H1 (cell line): ENCODE results near the gene ELFN1.

Experiments used
- CEBPB ChIP-seq: IDR thresholded peaks from 2 replicates; pipeline ENCODE4 v1.6.1; 2012; ENCODE audit warnings: low read depth, low read length
- EGR1 ChIP-seq: IDR thresholded peaks from 2 replicates; pipeline ENCODE4 v1.6.1; 2011; ENCODE audit warnings: low read depth, low read length, borderline replicate concordance
- POLR2A ChIP-seq, 2 experiments: IDR thresholded peaks; 1 replicate in 1 of 2; 2 replicates in 1 of 2; pipeline ENCODE4 v1.6.1; 2011; ENCODE audit warnings: low read depth in 2 of 2, low read length in 2 of 2, mild to moderate bottlenecking in 2 of 2; ENCODE audit errors: control extremely low read depth in 1 of 2
- RAD21 ChIP-seq, 2 experiments: IDR thresholded peaks in 1 of 2; conservative IDR thresholded peaks in 1 of 2; 2 replicates each; pipeline ENCODE4 v1.6.1; 2011; ENCODE audit warnings: low read depth in 2 of 2, low read length in 2 of 2, improper control_type of control experiment in 1 of 2, inconsistent platforms in 1 of 2, mild to moderate bottlenecking in 1 of 2, moderate library complexity in 1 of 2
- SIX5 ChIP-seq: IDR thresholded peaks from 2 replicates; pipeline ENCODE4 v1.6.1; 2011; ENCODE audit warnings: mild to moderate bottlenecking, low read depth, low read length
- TAF1 ChIP-seq: IDR thresholded peaks from 2 replicates; pipeline ENCODE4 v1.6.1; 2011; ENCODE audit warnings: mild to moderate bottlenecking, low read depth, low read length
- TF ChIP-seq, protein P1 (sequence below), 3 experiments: IDR thresholded peaks; 1 replicate in 2 of 3; 2 replicates in 1 of 3; pipeline versions ENCODE4 v1.5.1 to v1.6.1; 2011; ENCODE audit warnings: low read length in 3 of 3, mild to moderate bottlenecking in 3 of 3, inconsistent platforms in 2 of 3, low read depth in 1 of 3, moderate library complexity in 1 of 3; ENCODE audit not compliant: insufficient read depth in 1 of 3; ENCODE audit errors: control extremely low read depth in 1 of 3
- TF ChIP-seq, protein P2 (sequence below): IDR thresholded peaks from 2 replicates; pipeline ENCODE4 v1.6.1; 2011; ENCODE audit warnings: low read length, improper control_type of control experiment

DNA sequence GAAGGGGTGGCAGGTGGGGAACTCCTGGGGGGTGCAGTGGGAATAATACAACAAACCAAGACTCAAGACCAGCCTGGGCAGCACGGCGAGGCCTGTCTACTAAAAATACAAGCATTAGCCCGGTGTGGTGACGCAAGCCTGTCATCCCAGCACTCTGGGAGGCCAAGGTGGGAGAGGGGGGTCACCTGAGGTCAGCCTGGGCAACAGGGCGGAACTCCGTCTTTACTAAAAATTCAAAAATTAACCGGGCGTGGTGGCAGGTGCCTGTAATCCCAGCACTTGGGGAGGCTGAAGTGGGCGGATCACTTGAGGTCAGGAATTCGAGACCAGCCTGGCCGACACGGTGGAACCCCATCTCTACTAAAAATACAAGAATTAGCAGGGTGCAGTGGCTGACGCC, 48.4 kb upstream of the ELFN1 start:
- TF ChIP-seq, protein P1, sequence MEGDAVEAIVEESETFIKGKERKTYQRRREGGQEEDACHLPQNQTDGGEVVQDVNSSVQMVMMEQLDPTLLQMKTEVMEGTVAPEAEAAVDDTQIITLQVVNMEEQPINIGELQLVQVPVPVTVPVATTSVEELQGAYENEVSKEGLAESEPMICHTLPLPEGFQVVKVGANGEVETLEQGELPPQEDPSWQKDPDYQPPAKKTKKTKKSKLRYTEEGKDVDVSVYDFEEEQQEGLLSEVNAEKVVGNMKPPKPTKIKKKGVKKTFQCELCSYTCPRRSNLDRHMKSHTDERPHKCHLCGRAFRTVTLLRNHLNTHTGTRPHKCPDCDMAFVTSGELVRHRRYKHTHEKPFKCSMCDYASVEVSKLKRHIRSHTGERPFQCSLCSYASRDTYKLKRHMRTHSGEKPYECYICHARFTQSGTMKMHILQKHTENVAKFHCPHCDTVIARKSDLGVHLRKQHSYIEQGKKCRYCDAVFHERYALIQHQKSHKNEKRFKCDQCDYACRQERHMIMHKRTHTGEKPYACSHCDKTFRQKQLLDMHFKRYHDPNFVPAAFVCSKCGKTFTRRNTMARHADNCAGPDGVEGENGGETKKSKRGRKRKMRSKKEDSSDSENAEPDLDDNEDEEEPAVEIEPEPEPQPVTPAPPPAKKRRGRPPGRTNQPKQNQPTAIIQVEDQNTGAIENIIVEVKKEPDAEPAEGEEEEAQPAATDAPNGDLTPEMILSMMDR (IDR thresholded peaks at IDR 0.05; ENCODE audit: control extremely low read depth in 1 of 3, insufficient read depth in 1 of 3, low read depth in 1 of 3, low read length in 3 of 3), result no peak
- no peak for TF ChIP-seq SIX5
- no peak for TF ChIP-seq RAD21 (IDR thresholded peaks at IDR 0.05 in 1 of 2, conservative IDR thresholded peaks at IDR 0.05 in 1 of 2; ENCODE audit: low read depth in 2 of 2, low read length in 2 of 2)
- no peak for TF ChIP-seq EGR1
- no peak for TF ChIP-seq POLR2A (IDR thresholded peaks at IDR 0.05; ENCODE audit: control extremely low read depth in 1 of 2, low read depth in 2 of 2, low read length in 2 of 2)
- no peak for TF ChIP-seq TAF1
- TF ChIP-seq CEBPB, result no peak
- TF ChIP-seq, protein P2, sequence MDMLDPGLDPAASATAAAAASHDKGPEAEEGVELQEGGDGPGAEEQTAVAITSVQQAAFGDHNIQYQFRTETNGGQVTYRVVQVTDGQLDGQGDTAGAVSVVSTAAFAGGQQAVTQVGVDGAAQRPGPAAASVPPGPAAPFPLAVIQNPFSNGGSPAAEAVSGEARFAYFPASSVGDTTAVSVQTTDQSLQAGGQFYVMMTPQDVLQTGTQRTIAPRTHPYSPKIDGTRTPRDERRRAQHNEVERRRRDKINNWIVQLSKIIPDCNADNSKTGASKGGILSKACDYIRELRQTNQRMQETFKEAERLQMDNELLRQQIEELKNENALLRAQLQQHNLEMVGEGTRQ, result no peak
